Pons (tissue), 1 donor: Measurements from ENCODE around the gene NDUFS6.

ENCODE experiments used
- DNase-seq: peaks from one replicate; pipeline ENCODE4 v3.0.0-alpha.2; 2016; ENCODE audit warnings: low spot score

NDUFS6 gene

GRCh38 chr5:1801222-1801966 is at the start of gene NDUFS6:
Gene NDUFS6, plus strand, starts transcription at chr5:1801407. Its CDS starts 11 bp downstream, at chr5:1801418.
- peak; percentile 3 for DNase-seq

DNA sequence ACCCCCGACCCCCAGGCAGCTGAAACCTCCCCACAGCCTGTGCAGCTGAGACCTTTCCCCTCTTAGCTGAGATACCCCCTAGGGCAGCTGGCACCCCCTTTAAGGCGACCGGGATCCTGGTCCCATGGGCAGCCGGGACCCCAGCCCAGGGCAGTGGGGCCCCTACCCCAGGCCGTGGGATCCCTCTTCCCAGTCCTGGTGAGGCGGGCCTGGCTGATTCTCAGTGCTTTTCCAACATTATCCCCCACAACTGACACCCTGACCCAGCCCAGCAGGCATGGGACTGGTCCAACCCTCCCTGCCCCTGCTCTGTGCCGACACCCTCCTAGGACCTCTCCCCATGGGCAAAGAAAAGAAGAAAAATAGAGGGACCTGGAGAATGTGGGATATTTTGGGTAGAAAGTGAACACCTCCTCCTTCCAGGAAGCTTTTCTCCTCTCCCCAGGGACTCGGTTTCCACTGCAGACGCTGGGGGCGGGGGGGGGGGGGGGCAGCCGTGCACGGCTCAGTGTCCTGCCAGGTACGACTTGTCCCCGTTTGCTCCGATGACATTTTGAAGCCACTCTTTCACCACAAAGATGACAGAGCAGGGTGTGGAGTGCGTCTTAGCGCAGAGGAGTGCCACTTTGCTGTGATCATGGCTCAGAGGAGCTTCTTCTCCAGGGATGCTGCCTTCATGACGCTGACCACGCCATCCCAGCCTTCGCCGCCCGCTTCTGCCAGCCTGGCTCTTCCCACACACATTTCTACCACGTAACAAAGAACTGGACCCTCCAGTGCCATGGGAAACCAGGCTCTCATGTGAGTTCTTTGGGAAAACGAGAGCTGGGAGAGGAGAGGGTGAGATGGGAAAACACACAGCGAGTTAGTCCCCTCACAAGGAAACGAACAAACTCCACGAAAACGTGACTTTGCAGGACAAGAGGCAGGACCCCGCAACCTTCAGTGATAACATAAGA is 49.1 kb upstream of the NDUFS6 start:
- no peak for DNase-seq

GRCh38 chr5:1752881-1753280 is 48.3 kb upstream of the NDUFS6 start:
- no peak for DNase-seq

DNA sequence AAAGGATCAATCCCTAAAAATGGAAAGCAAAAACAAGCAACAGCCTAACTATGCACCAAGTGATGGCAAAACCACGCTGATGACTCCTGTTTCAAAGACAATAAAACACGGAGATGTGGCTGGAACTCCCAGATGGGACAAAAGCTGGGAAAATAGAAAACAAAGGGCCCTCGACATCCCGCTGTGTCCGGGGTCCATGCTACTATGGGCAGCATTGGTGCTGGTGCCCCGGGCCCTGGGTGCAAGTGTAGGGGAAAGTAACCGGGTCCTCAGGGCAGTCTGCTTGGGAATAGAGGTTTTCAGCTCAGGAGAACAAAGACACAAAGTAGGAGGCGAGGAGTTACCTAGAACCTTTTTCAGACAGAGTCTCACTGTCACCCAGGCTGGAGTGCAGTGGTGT is 47.7 kb upstream of the NDUFS6 start:
- no peak for DNase-seq

DNA sequence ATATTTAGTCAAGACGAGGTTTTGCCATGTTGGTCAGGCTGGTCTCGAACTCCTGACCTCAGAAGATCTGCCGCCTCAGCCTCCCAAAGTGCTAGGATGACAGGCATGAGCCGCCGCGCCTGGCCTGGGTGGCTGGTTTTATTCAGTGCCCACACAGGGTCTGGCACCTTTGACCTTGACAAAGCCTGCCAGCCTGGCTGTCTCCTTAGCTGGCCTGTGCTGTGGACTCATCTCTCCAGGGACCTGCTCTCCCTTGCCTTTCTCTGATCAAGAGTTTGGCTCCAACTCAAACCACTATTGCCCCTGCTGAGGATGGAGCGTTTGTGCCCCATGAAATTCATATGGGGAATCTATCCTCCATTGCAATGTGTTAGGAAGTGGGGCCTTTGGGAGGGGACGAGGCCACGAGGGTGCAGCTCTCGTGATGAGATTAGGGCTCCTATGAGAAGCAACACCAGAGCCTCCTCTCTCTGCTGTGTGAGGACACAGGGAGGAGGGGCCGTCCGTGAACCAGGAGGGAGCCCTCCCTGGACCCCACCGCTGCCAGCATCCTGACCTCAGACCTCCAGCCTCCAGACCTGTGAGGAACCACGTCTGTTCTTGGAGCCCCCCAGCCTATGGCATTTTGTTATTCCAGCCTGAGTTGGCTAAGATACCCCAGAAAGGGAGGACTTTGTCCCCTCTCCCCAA is 46.5 kb upstream of the NDUFS6 start:
- no peak for DNase-seq

DNA sequence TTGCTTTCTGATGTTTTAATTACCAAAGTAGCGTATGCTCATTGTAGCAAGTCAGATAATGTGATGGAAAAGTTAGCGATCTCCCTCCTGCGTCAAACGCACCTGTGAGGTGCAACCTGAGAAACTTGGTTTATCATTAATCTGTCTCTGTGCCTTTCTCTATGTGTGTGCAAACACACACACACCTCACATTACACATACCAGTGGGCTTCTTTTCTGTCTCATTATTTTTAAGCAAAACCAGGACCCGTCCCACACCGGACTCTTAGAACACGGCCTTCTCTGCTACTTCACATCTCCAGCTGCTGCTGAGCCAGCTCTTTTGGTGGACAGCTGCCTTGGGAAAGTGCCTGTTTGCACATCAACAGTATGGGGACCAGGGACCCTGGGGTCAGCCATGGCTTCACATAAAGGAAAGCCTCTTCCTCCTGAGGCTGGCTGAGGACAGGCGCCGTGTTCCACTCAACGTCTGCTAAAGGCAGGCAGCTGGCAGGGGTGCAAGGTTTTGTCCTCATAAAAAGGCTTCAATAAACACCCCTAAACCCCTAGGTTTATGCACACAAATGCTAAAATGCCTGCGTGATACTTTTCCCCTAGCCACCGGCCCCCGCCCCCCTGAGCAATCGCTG is 45.8 kb upstream of the NDUFS6 start:
- no peak for DNase-seq

DNA sequence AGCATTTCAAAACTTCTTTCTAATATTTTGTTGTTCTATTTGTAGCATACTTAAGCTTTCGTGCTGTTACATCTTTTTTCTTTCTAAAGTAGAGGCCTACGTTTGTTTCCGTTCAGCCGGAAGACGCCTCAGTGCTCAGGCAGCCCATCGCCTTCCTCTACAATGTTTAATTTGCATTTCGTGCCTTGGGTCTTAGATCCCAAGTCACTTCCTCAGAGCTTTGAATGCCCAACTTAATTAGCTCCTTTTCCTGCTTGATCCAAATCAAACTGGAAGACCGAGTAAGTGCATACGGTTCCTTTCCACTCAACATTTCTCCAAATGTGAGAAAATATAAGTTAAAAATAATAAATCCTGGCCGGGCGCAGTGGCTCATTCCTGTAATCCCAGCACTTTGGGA is 44.7 kb upstream of the NDUFS6 start:
- no peak for DNase-seq

GRCh38 chr5:1757511-1757910 is 43.7 kb upstream of the NDUFS6 start:
- no peak for DNase-seq

DNA sequence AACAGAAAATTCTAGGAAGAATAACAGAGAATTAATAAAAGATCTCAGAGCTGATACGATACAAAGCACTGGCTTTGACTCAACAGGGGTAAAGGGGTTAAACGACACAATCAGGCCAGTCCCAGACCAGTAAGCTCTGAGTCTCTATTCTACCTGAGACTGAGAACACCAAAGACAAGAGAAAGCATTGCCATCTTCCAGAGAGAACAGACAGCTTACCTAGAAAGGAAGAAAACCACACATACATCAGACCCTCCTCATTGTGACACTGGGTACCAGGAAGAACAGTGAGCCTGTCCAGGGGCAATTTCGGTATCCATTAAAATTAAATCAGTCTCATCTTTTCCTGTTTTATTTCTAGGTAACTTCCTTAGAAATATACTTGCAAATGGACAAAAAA is 42.6 kb upstream of the NDUFS6 start:
- DNase-seq, result no peak

- no peak for DNase-seq
These were observed 41.7 kb upstream of the NDUFS6 start for GRCh38 chr5:1759378-1759970.

- no peak for DNase-seq
These were observed 41.0 kb upstream of the NDUFS6 start for GRCh38 chr5:1760231-1760630.

- no peak for DNase-seq
These were observed 40.4 kb upstream of the NDUFS6 start for GRCh38 chr5:1760656-1761452.

DNA sequence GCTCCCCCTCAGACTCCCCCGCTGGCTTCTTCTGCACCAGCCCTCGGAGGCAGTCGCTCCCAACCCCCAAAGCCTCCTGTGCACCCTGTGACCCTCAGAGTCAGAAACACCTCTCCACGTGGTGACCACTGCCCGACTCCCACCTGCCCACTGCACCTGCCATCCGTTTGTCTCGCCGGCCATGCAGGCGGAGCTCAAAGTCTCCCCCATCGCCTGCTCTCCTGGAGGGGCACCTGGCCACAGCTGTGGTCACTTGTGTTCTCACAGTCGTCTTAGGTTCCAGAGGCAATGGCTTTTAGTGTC is 39.8 kb upstream of the NDUFS6 start:
- DNase-seq, result no peak

GRCh38 chr5:1762121-1762882 is 38.9 kb upstream of the NDUFS6 start:
- DNase-seq, result no peak

GRCh38 chr5:1762883-1763547 is 38.2 kb upstream of the NDUFS6 start:
- no peak for DNase-seq

DNA sequence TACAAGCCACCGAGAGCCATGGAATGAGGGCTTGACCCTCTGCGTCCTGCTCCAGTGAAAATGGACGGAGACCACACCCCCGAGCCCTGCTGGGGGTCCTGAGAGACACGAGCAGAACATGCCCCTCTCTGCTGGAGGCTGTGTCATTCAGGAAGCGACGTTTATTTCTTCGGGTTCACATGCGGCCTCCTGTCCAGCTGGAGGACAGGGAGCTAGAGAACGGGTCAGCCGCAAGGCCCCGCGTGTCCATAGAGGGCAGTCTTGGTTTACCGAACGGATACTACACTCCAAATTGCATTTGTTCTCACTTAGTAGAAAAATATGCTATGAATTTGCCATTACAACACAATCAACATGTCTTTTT is 37.7 kb upstream of the NDUFS6 start:
- peak; percentile 16 for DNase-seq

DNA sequence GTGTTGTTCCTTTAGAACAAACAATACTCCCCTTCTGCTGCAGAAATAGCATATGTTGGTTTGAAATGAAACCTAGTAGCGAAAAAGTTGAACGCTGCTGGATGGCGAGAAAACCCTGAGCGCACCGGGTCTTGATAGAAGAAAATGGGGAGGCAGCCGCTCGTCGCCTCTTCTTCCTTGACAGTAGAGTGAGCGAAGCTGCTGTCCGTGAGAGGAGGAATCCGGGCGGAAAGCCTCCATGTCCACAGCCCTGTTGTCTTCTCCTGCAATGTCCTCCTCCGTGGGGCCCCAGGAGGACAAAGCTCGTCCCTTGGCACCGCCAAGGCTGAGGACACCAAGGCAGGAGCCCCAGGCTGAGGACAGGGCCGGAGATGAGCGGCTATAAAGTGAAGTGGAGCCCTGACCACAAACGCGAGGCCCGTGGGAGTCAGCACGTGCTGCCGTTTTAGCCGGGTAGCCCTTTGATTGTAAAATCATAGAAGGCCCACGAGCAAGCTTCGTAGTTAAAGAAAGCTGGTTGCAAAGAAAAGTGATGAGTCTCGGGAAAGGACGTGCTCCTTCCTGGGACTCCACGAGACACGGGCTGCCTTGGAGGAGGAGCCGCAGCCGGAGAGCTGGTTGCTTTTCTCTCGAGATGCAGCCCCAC is 37.1 kb upstream of the NDUFS6 start:
- no peak for DNase-seq

DNA sequence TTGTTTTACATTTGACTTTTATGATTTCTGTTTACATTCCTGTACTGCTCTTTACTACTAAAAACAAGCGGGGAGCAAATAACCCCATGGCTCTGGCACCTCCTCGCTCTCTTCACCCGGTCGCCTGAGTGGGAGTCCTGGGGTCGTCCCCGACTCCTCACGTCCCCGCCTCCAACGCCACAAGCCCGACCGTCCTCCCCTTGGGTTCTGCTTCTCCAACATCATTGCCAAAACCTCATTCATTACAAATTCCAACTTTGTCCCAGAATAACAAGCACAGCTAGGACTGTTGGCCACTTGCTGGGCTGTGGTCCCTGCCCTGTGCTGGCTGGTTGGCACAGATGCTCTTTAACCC is 36.6 kb upstream of the NDUFS6 start:
- DNase-seq, result no peak

- DNase-seq, result no peak
These were observed 35.9 kb upstream of the NDUFS6 start for GRCh38 chr5:1765141-1765879.
